Upper lobe of left lung (tissue), 6 donors: ENCODE measurements around the gene DKC1. TPM values are rescaled to one million over a fixed set of nuclear protein-coding genes. Genes with fewer than 3 reads are reported as not detected.

ENCODE experiments used
- ATAC-seq, 2 donors: fragments of 200-7000 bp; cut with Tn5 transposase; one replicate each; pipeline ENCODE4 v1.9.1; 2022; ENCODE audit warnings: mild to moderate bottlenecking in 2 of 2, moderate library complexity in 2 of 2; ENCODE audit not compliant: low FRiP score in 2 of 2
- DNase-seq, 2 donors: peaks; one replicate each; pipeline ENCODE4 v3.0.0-alpha.2; 2019 to 2020
- H3K27ac ChIP-seq, 4 donors: fragments of 200-600 bp; sonication (generic); one replicate each; pipeline ENCODE4 v1.5.1; 2016 to 2019
- H3K27me3 ChIP-seq, 4 donors: fragments of 200-600 bp; sonication (generic); one replicate each; pipeline ENCODE4 v1.5.1; 2017 to 2019
- H3K36me3 ChIP-seq, 4 donors: fragments of 200-600 bp; sonication (generic); one replicate each; pipeline ENCODE4 v1.5.1; 2016 to 2019
- H3K4me1 ChIP-seq, 4 donors: fragments of 200-600 bp; sonication (generic); one replicate each; pipeline ENCODE4 v1.5.1; 2018 to 2019
- H3K4me3 ChIP-seq, 4 donors: fragments of 200-600 bp; sonication (generic); one replicate each; pipeline ENCODE4 v1.5.1; 2017 to 2019; ENCODE audit warnings: mild to moderate bottlenecking in 2 of 4, moderate library complexity in 1 of 4
- H3K9me3 ChIP-seq, 4 donors: fragments of 200-600 bp; sonication (generic); one replicate each; pipeline ENCODE4 v1.5.1; 2018 to 2019
- CTCF ChIP-seq, 6 experiments: fragments of 450-650 bp in 4 of 6; fragments of 200-600 bp in 2 of 6; sonication (generic) in 2 of 6; IDR thresholded peaks; one replicate each; pipeline ENCODE4 v1.5.1; 2016 to 2019; ENCODE audit warnings: antibody characterized with exemption in 6 of 6
- EP300 ChIP-seq, 4 donors: sonication (generic); formaldehyde crosslinking; IDR thresholded peaks; one replicate each; pipeline ENCODE4 v1.5.1; 2017; ENCODE audit warnings: antibody characterized with exemption in 4 of 4, control low read depth in 2 of 4
- POLR2A ChIP-seq, 4 donors: fragments of 450-650 bp; IDR thresholded peaks; one replicate each; pipeline ENCODE4 v1.5.1; 2016 to 2017; ENCODE audit warnings: antibody characterized with exemption in 4 of 4, mild to moderate bottlenecking in 2 of 4
- POLR2AphosphoS5 ChIP-seq, 2 donors: sonication (generic); formaldehyde crosslinking; IDR thresholded peaks; one replicate each; pipeline ENCODE4 v1.5.1; 2017; ENCODE audit warnings: antibody characterized with exemption in 2 of 2
- WGBS, 2 donors: methylation state at CpG; one replicate each; pipeline ENCODE4 v1.1.5; 2017 to 2018; 5-methylcytosine and 5-hydroxymethylcytosine counted together
- total RNA-seq, 6 donors: library from RNA; depleted of rRNA in 4 of 6; stranded (reverse); fragments of >200 nt in 4 of 6; gene quantifications; one replicate each; pipeline versions ENCODE4 v1.1.0 to v1.2.1, GENCODE V29; 2016 to 2021
- donor health status: DM: no; HTN: no; CAD: no; lungs with moderate emphysema.
- donor health status: DM: no; HTN: yes; CAD: no; lungs with severe emphysema.

Gene DKC1
- total RNA-seq, 6 donors from 2014 or later: 24.1 to 52.4 (median 33.2) TPM

- WGBS, 2 donors: 65 to 68% methylated on average over 8 of the region's 8 CpGs
Observed at GRCh38 chrX:154800478-154801210, 38.0 kb downstream of the DKC1 start.

GRCh38 chrX:154802947-154803346, 40.3 kb downstream of the DKC1 start:
- H3K9me3 ChIP-seq: no peaks in the 10 kb centered on the region
- no peak for DNase-seq
- H3K36me3 ChIP-seq: no peaks in the 10 kb centered on the region
- H3K27ac ChIP-seq: peak overlapping the region in 2 of 4 donors; percentile 26 to 60
- no peak for TF ChIP-seq EP300 (IDR thresholded peaks at IDR 0.05)
- no peak for TF ChIP-seq POLR2AphosphoS5 (IDR thresholded peaks at IDR 0.05)
- no peak for TF ChIP-seq CTCF (IDR thresholded peaks at IDR 0.05)
- TF ChIP-seq POLR2A (IDR thresholded peaks at IDR 0.05): no peak
- H3K27me3 ChIP-seq: no peaks in the 10 kb centered on the region
- H3K4me3 ChIP-seq: peak overlapping the region in 1 of 4 donors; percentile 81
- no peak for ATAC-seq
- 58 to 67% methylated on average over 2 of the region's 2 CpGs for WGBS, 2 donors
- H3K4me1 ChIP-seq: peaks cover 13 to 25% (median 16%) of the 10 kb centered on the region in 4 donors

More at GRCh38 chrX:154800478-154801210, 38.0 kb downstream of the DKC1 start:
- TF ChIP-seq CTCF (IDR thresholded peaks at IDR 0.05) (no peak), POLR2AphosphoS5 (IDR thresholded peaks at IDR 0.05) (peak in 1 of 2 donors; percentile 36), POLR2A (IDR thresholded peaks at IDR 0.05) (peak in 1 of 4 donors; percentile 46), EP300 (IDR thresholded peaks at IDR 0.05) (no peak)
- Histone ChIP-seq H3K4me3 (no peak overlapping the region), H3K27me3 (no peaks in the 10 kb centered on the region), H3K36me3 (no peaks in the 10 kb centered on the region), H3K27ac (peak overlapping the region; percentile 75 to 82 (median 76)), H3K9me3 (no peaks in the 10 kb centered on the region), H3K4me1 (peaks cover 13 to 22% (median 16%) of the 10 kb centered on the region in 4 donors)
- no peak for ATAC-seq
- no peak for DNase-seq

- Histone ChIP-seq H3K9me3 (no peaks in the 10 kb centered on the region), H3K36me3 (no peaks in the 10 kb centered on the region), H3K4me3 (peak overlapping the region; percentile 49 to 81 (median 60)), H3K27me3 (no peaks in the 10 kb centered on the region), H3K27ac (peak overlapping the region; percentile 67 to 87 (median 82)), H3K4me1 (peaks cover 13 to 19% (median 14%) of the 10 kb centered on the region in 4 donors)
- 34 to 39% methylated on average over 6 to 7 of the region's 7 CpGs for WGBS, 2 donors
- no peak for TF ChIP-seq EP300 (IDR thresholded peaks at IDR 0.05)
- TF ChIP-seq POLR2AphosphoS5 (IDR thresholded peaks at IDR 0.05): no peak
- no peak for TF ChIP-seq POLR2A (IDR thresholded peaks at IDR 0.05)
- no peak for TF ChIP-seq CTCF (IDR thresholded peaks at IDR 0.05)
- ATAC-seq (peak in 1 of 2 donors; percentile 14), DNase-seq (no peak)
Observed at GRCh38 chrX:154804261-154804956, 41.7 kb downstream of the DKC1 start.

GRCh38 chrX:154804957-154805695, 42.5 kb downstream of the DKC1 start, which contains the start of gene MPP1:
TSS of gene MPP1 (minus strand) at chrX:154805485. CDS start at chrX:154805373, 112 bp downstream.
- Histone ChIP-seq H3K4me1 (peaks cover 5 to 11% (median 7%) of the 10 kb centered on the region in 4 donors), H3K27me3 (no peaks in the 10 kb centered on the region), H3K9me3 (no peaks in the 10 kb centered on the region), H3K4me3 (peak within 1 kb of the TSS; percentile 49 to 81 (median 60)), H3K36me3 (no peaks in the 10 kb centered on the region), H3K27ac (peak within 1 kb of the TSS; percentile 67 to 87 (median 82))
- TF ChIP-seq EP300 (IDR thresholded peaks at IDR 0.05) (no peak), CTCF (IDR thresholded peaks at IDR 0.05) (peak in 3 of 6 experiments; percentile 5 to 16 (median 7)), POLR2AphosphoS5 (IDR thresholded peaks at IDR 0.05) (peak in 1 of 2 donors; percentile 48), POLR2A (IDR thresholded peaks at IDR 0.05) (peak in 1 of 4 donors; percentile 78)
- ATAC-seq (peak; percentile 95 to 100), DNase-seq (peak; percentile 78 to 96)
- WGBS, 2 donors: 0 to 41% methylated on average over 4 to 65 of the region's 65 CpGs
